ENCODE measurements around the gene HDAC11.

Gene HDAC11

DNA sequence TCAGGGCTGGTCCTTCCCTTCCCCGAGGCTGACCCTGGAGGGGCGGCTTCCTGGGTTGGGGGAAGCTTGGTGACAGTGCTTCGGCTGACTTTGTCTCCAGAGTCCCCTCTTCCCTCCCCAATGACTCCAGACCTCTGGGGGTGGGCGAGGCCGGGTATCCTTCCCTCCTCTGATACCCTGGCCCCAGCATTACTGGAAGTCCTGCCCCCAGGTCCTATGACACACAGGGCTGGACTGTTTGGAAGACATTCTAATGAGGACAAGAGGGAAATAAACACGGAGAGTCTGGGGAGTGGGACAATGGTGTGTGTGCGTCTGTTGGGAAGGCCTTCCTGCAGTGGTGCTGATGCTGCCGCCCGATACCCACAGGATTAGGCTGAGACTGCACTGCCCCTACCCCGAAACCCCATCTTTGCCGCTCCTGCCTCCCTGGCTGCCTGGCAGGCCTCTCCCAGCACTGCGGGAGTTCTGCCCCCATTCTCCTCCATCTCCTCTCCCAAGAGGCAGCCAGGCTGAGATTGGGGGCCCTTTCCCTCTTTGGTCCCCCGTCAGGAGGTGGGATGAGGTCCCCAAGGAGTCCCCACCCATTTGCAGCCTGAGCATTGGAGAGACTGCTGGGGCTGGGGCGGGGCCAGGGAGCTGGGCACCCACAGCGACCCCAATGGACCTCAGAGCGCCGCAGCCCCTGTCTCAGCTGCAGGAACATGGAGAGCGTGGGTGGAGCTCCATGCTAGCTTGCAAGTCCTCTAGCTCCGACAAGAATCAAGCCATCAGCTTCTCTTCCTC is 39.1 kb downstream of the HDAC11 start:
- TF ChIP-seq GATA2 (IDR thresholded peaks at IDR 0.05; ENCODE audit: low read depth, low read length) (no peak), GATA3 (IDR thresholded peaks at IDR 0.05; ENCODE audit: low read depth, low read length) (no peak)

DNA sequence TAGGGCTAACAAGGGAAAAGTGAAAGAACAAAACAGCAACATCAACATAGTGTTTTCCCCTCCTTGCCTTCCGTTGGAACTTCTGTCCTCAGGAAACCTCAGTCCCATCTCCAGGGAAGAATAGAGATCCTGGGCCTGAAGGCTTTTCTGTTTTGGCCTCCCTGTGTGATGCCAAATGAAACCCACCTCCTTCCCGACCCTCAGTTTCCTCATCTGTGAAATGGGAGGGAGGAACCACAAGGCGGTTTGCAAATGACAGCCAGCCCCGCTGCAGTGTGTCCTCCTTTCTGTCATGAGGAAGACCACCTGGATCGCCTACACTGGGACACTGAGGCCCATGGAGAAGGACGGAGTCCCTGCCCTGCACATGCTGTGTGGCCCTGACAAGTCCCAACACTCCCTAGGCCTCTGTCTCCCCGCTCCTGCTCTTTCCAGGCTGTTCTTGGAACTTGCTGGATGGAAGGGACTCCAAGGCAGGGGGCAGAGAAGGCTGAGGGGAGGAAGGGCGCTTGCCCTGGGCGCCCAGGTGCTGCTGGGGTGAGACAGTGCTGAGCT is 40.3 kb downstream of the HDAC11 start:
- TF ChIP-seq GATA2 (IDR thresholded peaks at IDR 0.05; ENCODE audit: low read depth, low read length) (no peak), GATA3 (IDR thresholded peaks at IDR 0.05; ENCODE audit: low read depth, low read length) (no peak)

- TF ChIP-seq GATA3 (IDR thresholded peaks at IDR 0.05; ENCODE audit: low read depth, low read length) = no peak
- no peak for TF ChIP-seq GATA2 (IDR thresholded peaks at IDR 0.05; ENCODE audit: low read depth, low read length)
These were observed 41.2 kb downstream of the HDAC11 start for GRCh38 chr3:13521309-13521708.

DNA sequence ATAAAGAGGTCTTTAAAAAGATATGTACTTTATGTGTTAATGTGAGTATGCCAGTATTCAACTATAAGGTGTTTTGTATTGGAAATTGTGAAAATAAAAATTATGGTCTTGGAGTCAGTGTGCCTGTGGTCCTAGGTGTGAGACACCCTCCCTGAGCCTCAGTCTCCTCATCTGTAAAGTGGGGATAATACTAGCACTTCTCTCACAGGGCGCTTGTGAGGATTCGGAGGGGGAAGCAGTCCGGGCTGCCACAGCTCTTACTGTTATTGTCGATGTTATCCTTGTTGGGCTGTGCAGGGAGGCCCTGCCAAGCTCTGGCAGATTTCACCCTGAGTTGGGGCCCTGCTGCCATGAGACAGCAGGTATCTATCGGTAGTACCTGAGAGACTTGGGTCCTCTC is 42.1 kb downstream of the HDAC11 start:
- no peak for TF ChIP-seq GATA2 (IDR thresholded peaks at IDR 0.05; ENCODE audit: low read depth, low read length)
- TF ChIP-seq GATA3 (IDR thresholded peaks at IDR 0.05; ENCODE audit: low read depth, low read length) = no peak

DNA sequence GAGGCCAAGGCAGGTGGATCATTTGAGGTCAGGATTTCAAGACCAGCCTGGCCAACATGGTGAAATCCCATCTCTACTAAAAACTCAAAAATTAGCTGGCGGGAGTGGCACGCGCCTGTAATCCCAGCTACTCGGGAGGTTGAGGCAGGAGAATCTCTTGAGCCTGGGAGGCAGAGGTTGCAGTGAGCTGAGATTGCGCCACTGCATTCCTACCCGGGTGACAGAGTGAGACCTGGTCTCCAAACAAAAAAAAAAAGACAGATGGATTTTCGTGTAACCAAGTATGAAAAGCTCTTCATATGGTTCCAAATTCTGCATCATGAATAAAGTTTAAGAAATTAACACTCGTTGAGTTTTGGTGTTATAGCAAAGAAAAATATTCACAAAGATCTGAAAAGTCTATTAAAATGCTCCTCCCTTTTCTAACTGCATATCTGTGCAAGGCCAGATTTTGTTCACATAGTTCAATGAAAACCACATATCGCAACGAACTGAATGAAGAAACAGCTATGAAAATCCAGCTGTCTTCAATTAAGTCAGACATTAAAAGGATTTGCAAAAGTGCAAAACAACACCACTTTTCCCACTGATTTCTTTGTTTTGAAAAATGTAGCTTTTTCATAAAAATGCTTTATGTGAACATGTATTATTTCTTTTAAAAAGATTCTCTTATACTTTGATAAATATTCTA is 45.0 kb downstream of the HDAC11 start:
- TF ChIP-seq GATA2 (IDR thresholded peaks at IDR 0.05; ENCODE audit: low read depth, low read length) = no peak
- TF ChIP-seq GATA3 (IDR thresholded peaks at IDR 0.05; ENCODE audit: low read depth, low read length) = no peak

GRCh38 chr3:13525827-13526625 is 45.9 kb downstream of the HDAC11 start:
- TF ChIP-seq GATA2 (IDR thresholded peaks at IDR 0.05; ENCODE audit: low read depth, low read length) (no peak), GATA3 (IDR thresholded peaks at IDR 0.05; ENCODE audit: low read depth, low read length) (no peak)

DNA sequence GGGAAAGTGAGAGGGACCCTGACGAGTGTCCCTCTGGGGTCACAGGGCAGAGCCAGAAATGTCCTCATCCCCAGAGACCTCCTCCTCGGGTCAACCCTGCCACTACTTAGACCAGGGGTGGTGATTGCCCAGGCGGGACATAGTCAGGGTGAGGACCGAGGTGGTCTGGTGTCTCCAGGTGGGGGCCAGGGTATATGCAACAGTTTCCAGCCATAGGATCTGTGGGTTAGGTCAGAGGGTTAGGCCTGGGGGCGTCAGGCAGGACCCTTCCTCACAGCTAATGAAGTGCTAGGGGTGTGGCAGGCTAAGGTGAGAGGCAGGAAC is 46.5 kb downstream of the HDAC11 start:
- TF ChIP-seq GATA3 (IDR thresholded peaks at IDR 0.05; ENCODE audit: low read depth, low read length) (no peak), GATA2 (IDR thresholded peaks at IDR 0.05; ENCODE audit: low read depth, low read length) (no peak)

DNA sequence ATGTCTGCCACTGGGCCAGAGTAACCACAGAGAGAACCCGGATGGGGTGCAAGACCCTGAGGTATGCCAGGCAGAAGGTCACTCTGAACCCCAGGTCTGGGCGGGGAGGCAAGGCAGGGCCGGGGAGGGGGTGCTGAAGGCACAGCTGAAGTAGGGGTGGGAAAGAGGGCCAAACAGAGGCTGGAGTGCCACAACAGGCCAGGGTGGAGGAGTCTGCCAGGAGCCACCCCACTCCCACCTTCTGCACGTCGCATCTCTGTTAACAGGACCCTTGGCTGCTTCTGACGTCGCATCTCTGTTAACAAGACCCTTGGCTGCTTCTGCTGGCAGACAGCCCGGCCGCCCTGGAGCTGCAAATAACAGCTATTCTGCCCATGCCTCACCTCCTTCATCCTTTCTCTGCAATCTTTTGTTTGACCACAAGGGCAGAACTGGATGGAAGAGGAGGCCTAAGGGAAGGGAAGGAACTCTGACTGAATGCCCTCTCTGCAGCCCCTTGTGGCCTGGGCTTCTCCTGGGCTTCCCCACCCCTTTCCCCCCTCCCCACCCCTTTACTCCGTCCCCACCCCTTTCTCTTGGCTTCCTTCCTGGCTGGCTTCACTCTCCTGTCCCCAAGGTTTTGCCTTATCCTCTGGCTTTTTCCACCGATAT is 48.2 kb downstream of the HDAC11 start:
- TF ChIP-seq GATA3 (IDR thresholded peaks at IDR 0.05; ENCODE audit: low read depth, low read length) (no peak), GATA2 (IDR thresholded peaks at IDR 0.05; ENCODE audit: low read depth, low read length) (no peak)

GRCh38 chr3:13529196-13530112 is 49.3 kb downstream of the HDAC11 start:
- TF ChIP-seq GATA2 (IDR thresholded peaks at IDR 0.05; ENCODE audit: low read depth, low read length) (no peak), GATA3 (IDR thresholded peaks at IDR 0.05; ENCODE audit: low read depth, low read length) (no peak)

GRCh38 chr3:13530241-13531009 is 50.3 kb downstream of the HDAC11 start:
- TF ChIP-seq GATA3 (IDR thresholded peaks at IDR 0.05; ENCODE audit: low read depth, low read length) = no peak
- TF ChIP-seq GATA2 (IDR thresholded peaks at IDR 0.05; ENCODE audit: low read depth, low read length) = no peak

GRCh38 chr3:13532085-13532484 is 52.0 kb downstream of the HDAC11 start:
- no peak for TF ChIP-seq GATA3 (IDR thresholded peaks at IDR 0.05; ENCODE audit: low read depth, low read length)
- no peak for TF ChIP-seq GATA2 (IDR thresholded peaks at IDR 0.05; ENCODE audit: low read depth, low read length)

GRCh38 chr3:13532631-13533030 is 52.5 kb downstream of the HDAC11 start:
- no peak for TF ChIP-seq GATA2 (IDR thresholded peaks at IDR 0.05; ENCODE audit: low read depth, low read length)
- TF ChIP-seq GATA3 (IDR thresholded peaks at IDR 0.05; ENCODE audit: low read depth, low read length) = no peak
